Measurements from ENCODE around the gene IL4R. TPM values are rescaled to one million over a fixed set of nuclear protein-coding genes. Genes with fewer than 3 reads are reported as not detected.
"Not testable (repeated sequence)": the region's sequence is repeated elsewhere in the genome, so short reads cannot be mapped to it uniquely, and the experiment has no call there.

IL4R gene
- total RNA-seq, 1 donor from 2014 or later: 7.8 TPM

- peaks cover 6 to 11% (median 8%) of the 10 kb centered on the region in 3 donors for H3K4me1 ChIP-seq (ENCODE audit: control insufficient read depth in 3 of 3, insufficient read depth in 3 of 3, low read length in 3 of 3)
- no peaks in the 10 kb centered on the region for H3K27me3 ChIP-seq (ENCODE audit: control insufficient read depth in 3 of 3, insufficient read depth in 3 of 3, low read length in 3 of 3)
- H3K36me3 ChIP-seq (ENCODE audit: control insufficient read depth in 3 of 3, insufficient read depth in 3 of 3, low read length in 3 of 3): no peaks in the 10 kb centered on the region
- H3K9ac ChIP-seq (ENCODE audit: low read depth in 1 of 3, low read length in 3 of 3): no peak overlapping the region
- H3K27ac ChIP-seq (ENCODE audit: low read depth, low read length): no peak overlapping the region
- no peak overlapping the region for H3K4me3 ChIP-seq (ENCODE audit: low read length in 3 of 3)
- no peaks in the 10 kb centered on the region for H3K9me3 ChIP-seq (ENCODE audit: control insufficient read depth in 3 of 3, low read length in 3 of 3)
Observed at GRCh38 chr16:27287887-27288286, 25.9 kb upstream of the IL4R start.

GRCh38 chr16:27288313-27288712 lies 25.5 kb upstream of the IL4R start:
- not testable (repeated sequence) for H3K27me3 ChIP-seq (ENCODE audit: control insufficient read depth in 3 of 3, insufficient read depth in 3 of 3, low read length in 3 of 3); H3K36me3 ChIP-seq (ENCODE audit: control insufficient read depth in 3 of 3, insufficient read depth in 3 of 3, low read length in 3 of 3); H3K9me3 ChIP-seq (ENCODE audit: control insufficient read depth in 3 of 3, low read length in 3 of 3); H3K9ac ChIP-seq (ENCODE audit: low read depth in 1 of 3, low read length in 3 of 3); H3K27ac ChIP-seq (ENCODE audit: low read depth, low read length); H3K4me3 ChIP-seq (ENCODE audit: low read length in 3 of 3)
- H3K4me1 ChIP-seq (ENCODE audit: control insufficient read depth in 3 of 3, insufficient read depth in 3 of 3, low read length in 3 of 3): peaks cover 6 to 11% (median 8%) of the 10 kb centered on the region in 3 donors

GRCh38 chr16:27289669-27290068 lies 24.1 kb upstream of the IL4R start:
- Histone ChIP-seq H3K36me3 (ENCODE audit: control insufficient read depth in 3 of 3, insufficient read depth in 3 of 3, low read length in 3 of 3) (no peaks in the 10 kb centered on the region), H3K27me3 (ENCODE audit: control insufficient read depth in 3 of 3, insufficient read depth in 3 of 3, low read length in 3 of 3) (no peaks in the 10 kb centered on the region), H3K27ac (ENCODE audit: low read depth, low read length) (no peak overlapping the region), H3K9me3 (ENCODE audit: control insufficient read depth in 3 of 3, low read length in 3 of 3) (no peaks in the 10 kb centered on the region), H3K9ac (ENCODE audit: low read depth in 1 of 3, low read length in 3 of 3) (no peak overlapping the region), H3K4me1 (ENCODE audit: control insufficient read depth in 3 of 3, insufficient read depth in 3 of 3, low read length in 3 of 3) (peaks cover 6 to 11% (median 8%) of the 10 kb centered on the region in 3 donors), H3K4me3 (ENCODE audit: low read length in 3 of 3) (no peak overlapping the region)

GRCh38 chr16:27290562-27290961 lies 23.2 kb upstream of the IL4R start:
- Histone ChIP-seq H3K4me1 (ENCODE audit: control insufficient read depth in 3 of 3, insufficient read depth in 3 of 3, low read length in 3 of 3) (peaks cover 6 to 11% (median 8%) of the 10 kb centered on the region in 3 donors), H3K36me3 (ENCODE audit: control insufficient read depth in 3 of 3, insufficient read depth in 3 of 3, low read length in 3 of 3) (no peaks in the 10 kb centered on the region), H3K9me3 (ENCODE audit: control insufficient read depth in 3 of 3, low read length in 3 of 3) (no peaks in the 10 kb centered on the region), H3K27ac (ENCODE audit: low read depth, low read length) (no peak overlapping the region), H3K4me3 (ENCODE audit: low read length in 3 of 3) (no peak overlapping the region), H3K9ac (ENCODE audit: low read depth in 1 of 3, low read length in 3 of 3) (no peak overlapping the region), H3K27me3 (ENCODE audit: control insufficient read depth in 3 of 3, insufficient read depth in 3 of 3, low read length in 3 of 3) (no peaks in the 10 kb centered on the region)

- Histone ChIP-seq H3K9ac (ENCODE audit: low read depth in 1 of 3, low read length in 3 of 3) (no peak overlapping the region), H3K27ac (ENCODE audit: low read depth, low read length) (no peak overlapping the region), H3K4me1 (ENCODE audit: control insufficient read depth in 3 of 3, insufficient read depth in 3 of 3, low read length in 3 of 3) (peaks cover 5 to 10% (median 6%) of the 10 kb centered on the region in 3 donors), H3K4me3 (ENCODE audit: low read length in 3 of 3) (no peak overlapping the region), H3K27me3 (ENCODE audit: control insufficient read depth in 3 of 3, insufficient read depth in 3 of 3, low read length in 3 of 3) (no peaks in the 10 kb centered on the region), H3K36me3 (ENCODE audit: control insufficient read depth in 3 of 3, insufficient read depth in 3 of 3, low read length in 3 of 3) (no peaks in the 10 kb centered on the region), H3K9me3 (ENCODE audit: control insufficient read depth in 3 of 3, low read length in 3 of 3) (no peaks in the 10 kb centered on the region)
Observed at GRCh38 chr16:27291106-27291505, 22.7 kb upstream of the IL4R start.

GRCh38 chr16:27291722-27292240 lies 22.0 kb upstream of the IL4R start:
- H3K4me1 ChIP-seq (ENCODE audit: control insufficient read depth in 3 of 3, insufficient read depth in 3 of 3, low read length in 3 of 3): peaks cover under 1 to 3% (median 2%) of the 10 kb centered on the region in 3 donors
- H3K27ac ChIP-seq (ENCODE audit: low read depth, low read length): no peak overlapping the region
- no peaks in the 10 kb centered on the region for H3K27me3 ChIP-seq (ENCODE audit: control insufficient read depth in 3 of 3, insufficient read depth in 3 of 3, low read length in 3 of 3)
- H3K4me3 ChIP-seq (ENCODE audit: low read length in 3 of 3): no peak overlapping the region
- H3K9me3 ChIP-seq (ENCODE audit: control insufficient read depth in 3 of 3, low read length in 3 of 3): no peaks in the 10 kb centered on the region
- no peaks in the 10 kb centered on the region for H3K36me3 ChIP-seq (ENCODE audit: control insufficient read depth in 3 of 3, insufficient read depth in 3 of 3, low read length in 3 of 3)
- no peak overlapping the region for H3K9ac ChIP-seq (ENCODE audit: low read depth in 1 of 3, low read length in 3 of 3)

- H3K9ac ChIP-seq (ENCODE audit: low read depth in 1 of 3, low read length in 3 of 3): no peak overlapping the region
- H3K9me3 ChIP-seq (ENCODE audit: control insufficient read depth in 3 of 3, low read length in 3 of 3): no peaks in the 10 kb centered on the region
- no peak overlapping the region for H3K27ac ChIP-seq (ENCODE audit: low read depth, low read length)
- no peaks in the 10 kb centered on the region for H3K27me3 ChIP-seq (ENCODE audit: control insufficient read depth in 3 of 3, insufficient read depth in 3 of 3, low read length in 3 of 3)
- no peaks in the 10 kb centered on the region for H3K36me3 ChIP-seq (ENCODE audit: control insufficient read depth in 3 of 3, insufficient read depth in 3 of 3, low read length in 3 of 3)
- no peaks in the 10 kb centered on the region for H3K4me1 ChIP-seq (ENCODE audit: control insufficient read depth in 3 of 3, insufficient read depth in 3 of 3, low read length in 3 of 3)
- no peak overlapping the region for H3K4me3 ChIP-seq (ENCODE audit: low read length in 3 of 3)
Observed at GRCh38 chr16:27293343-27293742, 20.4 kb upstream of the IL4R start.

- H3K4me3 ChIP-seq (ENCODE audit: low read length in 3 of 3): no peak overlapping the region
- no peak overlapping the region for H3K9ac ChIP-seq (ENCODE audit: low read depth in 1 of 3, low read length in 3 of 3)
- no peaks in the 10 kb centered on the region for H3K9me3 ChIP-seq (ENCODE audit: control insufficient read depth in 3 of 3, low read length in 3 of 3)
- peaks cover 0 to 6% (median 0%) of the 10 kb centered on the region in 3 donors for H3K27me3 ChIP-seq (ENCODE audit: control insufficient read depth in 3 of 3, insufficient read depth in 3 of 3, low read length in 3 of 3)
- no peaks in the 10 kb centered on the region for H3K36me3 ChIP-seq (ENCODE audit: control insufficient read depth in 3 of 3, insufficient read depth in 3 of 3, low read length in 3 of 3)
- no peak overlapping the region for H3K27ac ChIP-seq (ENCODE audit: low read depth, low read length)
- H3K4me1 ChIP-seq (ENCODE audit: control insufficient read depth in 3 of 3, insufficient read depth in 3 of 3, low read length in 3 of 3): no peaks in the 10 kb centered on the region
Observed at GRCh38 chr16:27298132-27298531, 15.6 kb upstream of the IL4R start.

- H3K9me3 ChIP-seq (ENCODE audit: control insufficient read depth in 3 of 3, low read length in 3 of 3): no peaks in the 10 kb centered on the region
- H3K27ac ChIP-seq (ENCODE audit: low read depth, low read length): no peak overlapping the region
- H3K9ac ChIP-seq (ENCODE audit: low read depth in 1 of 3, low read length in 3 of 3): no peak overlapping the region
- peaks cover 0 to 4% (median 0%) of the 10 kb centered on the region in 3 donors for H3K4me1 ChIP-seq (ENCODE audit: control insufficient read depth in 3 of 3, insufficient read depth in 3 of 3, low read length in 3 of 3)
- no peak overlapping the region for H3K4me3 ChIP-seq (ENCODE audit: low read length in 3 of 3)
- no peaks in the 10 kb centered on the region for H3K36me3 ChIP-seq (ENCODE audit: control insufficient read depth in 3 of 3, insufficient read depth in 3 of 3, low read length in 3 of 3)
- peaks cover 0 to 6% (median 0%) of the 10 kb centered on the region in 3 donors for H3K27me3 ChIP-seq (ENCODE audit: control insufficient read depth in 3 of 3, insufficient read depth in 3 of 3, low read length in 3 of 3)
Observed at GRCh38 chr16:27301236-27301861, 12.4 kb upstream of the IL4R start.

- no peak overlapping the region for H3K4me3 ChIP-seq (ENCODE audit: low read length in 3 of 3)
- peaks cover 0 to 4% (median 0%) of the 10 kb centered on the region in 3 donors for H3K4me1 ChIP-seq (ENCODE audit: control insufficient read depth in 3 of 3, insufficient read depth in 3 of 3, low read length in 3 of 3)
- H3K9ac ChIP-seq (ENCODE audit: low read depth in 1 of 3, low read length in 3 of 3): no peak overlapping the region
- H3K36me3 ChIP-seq (ENCODE audit: control insufficient read depth in 3 of 3, insufficient read depth in 3 of 3, low read length in 3 of 3): no peaks in the 10 kb centered on the region
- no peaks in the 10 kb centered on the region for H3K9me3 ChIP-seq (ENCODE audit: control insufficient read depth in 3 of 3, low read length in 3 of 3)
- H3K27me3 ChIP-seq (ENCODE audit: control insufficient read depth in 3 of 3, insufficient read depth in 3 of 3, low read length in 3 of 3): peaks cover 0 to 6% (median 0%) of the 10 kb centered on the region in 3 donors
- no peak overlapping the region for H3K27ac ChIP-seq (ENCODE audit: low read depth, low read length)
Observed at GRCh38 chr16:27302126-27302525, 11.6 kb upstream of the IL4R start.
